22Rv1 (cell line): Measurements from ENCODE around the gene PLEKHG2.

ENCODE experiments used
- CTCF ChIP-seq: fragments of 450-650 bp; IDR thresholded peaks from 2 replicates; pipeline ENCODE4 v1.5.1; 2017; ENCODE audit warnings: mild to moderate bottlenecking
- ZFX ChIP-seq: fragments of 450-650 bp; IDR thresholded peaks from 2 replicates; pipeline ENCODE4 v1.6.1; 2017; ENCODE audit warnings: antibody characterized with exemption, borderline replicate concordance

- no peak for TF ChIP-seq CTCF
- no peak for TF ChIP-seq ZFX
Measured at GRCh38 chr19:39435499-39436349, 23.3 kb downstream of the PLEKHG2 start, which contains the start of gene RPS16.
